Mesothelial cell of epicardium (in vitro differentiated cells): Measurements from ENCODE around the gene ZNF215. TPM values are rescaled to one million over a fixed set of nuclear protein-coding genes. Genes with fewer than 3 reads are reported as not detected.

ENCODE experiments used
- DNase-seq, 2 experiments: peaks; one replicate each; pipeline ENCODE4 v3.0.0; 2021; ENCODE audit warnings: low spot score in 2 of 2; ENCODE audit not compliant: unreplicated experiment in 2 of 2
- H3K27ac Mint-ChIP-seq: 2 replicates; pipeline ENCODE4 v1.8.0; 2021; ENCODE audit warnings: mixed read lengths
- H3K27me3 Mint-ChIP-seq: 2 replicates; pipeline ENCODE4 v1.8.0; 2021; ENCODE audit warnings: low read depth, mixed read lengths
- H3K36me3 Mint-ChIP-seq: 2 replicates; pipeline ENCODE4 v1.8.0; 2021; ENCODE audit warnings: mixed read lengths
- H3K4me1 Mint-ChIP-seq: 2 replicates; pipeline ENCODE4 v1.8.0; 2021; ENCODE audit warnings: mixed read lengths
- H3K4me3 Mint-ChIP-seq: 2 replicates; pipeline ENCODE4 v1.8.0; 2021; ENCODE audit warnings: mild to moderate bottlenecking, moderate library complexity, mixed read lengths
- H3K9me3 Mint-ChIP-seq: 2 replicates; pipeline ENCODE4 v1.8.0; 2021; ENCODE audit warnings: mixed read lengths
- total RNA-seq: library from RNA; stranded (reverse); gene quantifications from 3 replicates; pipeline ENCODE4 v1.2.1, GENCODE V29; 2021
- TF ChIP-seq, protein P1 (sequence below): fragments of 200-600 bp; sonication (generic); IDR thresholded peaks from one replicate; pipeline ENCODE4 v1.5.0; 2021; ENCODE audit warnings: antibody characterized with exemption; ENCODE audit not compliant: unreplicated experiment

The ZNF215 gene
- total RNA-seq, 1 donor from 2014 or later: 2.8 TPM

GRCh38 chr11:6911378-6911777 lies 14.8 kb upstream of the ZNF215 start:
- H3K36me3 Mint-ChIP-seq: no peaks in the 10 kb centered on the region
- H3K4me1 Mint-ChIP-seq: no peaks in the 10 kb centered on the region
- no peak overlapping the region for H3K27ac Mint-ChIP-seq
- peaks cover 4% of the 10 kb centered on the region for H3K9me3 Mint-ChIP-seq
- no peaks in the 10 kb centered on the region for H3K27me3 Mint-ChIP-seq
- no peak for DNase-seq
- H3K4me3 Mint-ChIP-seq: no peak overlapping the region
- TF ChIP-seq, protein P1, sequence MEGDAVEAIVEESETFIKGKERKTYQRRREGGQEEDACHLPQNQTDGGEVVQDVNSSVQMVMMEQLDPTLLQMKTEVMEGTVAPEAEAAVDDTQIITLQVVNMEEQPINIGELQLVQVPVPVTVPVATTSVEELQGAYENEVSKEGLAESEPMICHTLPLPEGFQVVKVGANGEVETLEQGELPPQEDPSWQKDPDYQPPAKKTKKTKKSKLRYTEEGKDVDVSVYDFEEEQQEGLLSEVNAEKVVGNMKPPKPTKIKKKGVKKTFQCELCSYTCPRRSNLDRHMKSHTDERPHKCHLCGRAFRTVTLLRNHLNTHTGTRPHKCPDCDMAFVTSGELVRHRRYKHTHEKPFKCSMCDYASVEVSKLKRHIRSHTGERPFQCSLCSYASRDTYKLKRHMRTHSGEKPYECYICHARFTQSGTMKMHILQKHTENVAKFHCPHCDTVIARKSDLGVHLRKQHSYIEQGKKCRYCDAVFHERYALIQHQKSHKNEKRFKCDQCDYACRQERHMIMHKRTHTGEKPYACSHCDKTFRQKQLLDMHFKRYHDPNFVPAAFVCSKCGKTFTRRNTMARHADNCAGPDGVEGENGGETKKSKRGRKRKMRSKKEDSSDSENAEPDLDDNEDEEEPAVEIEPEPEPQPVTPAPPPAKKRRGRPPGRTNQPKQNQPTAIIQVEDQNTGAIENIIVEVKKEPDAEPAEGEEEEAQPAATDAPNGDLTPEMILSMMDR: no peak

GRCh38 chr11:6911948-6912347 lies 14.3 kb upstream of the ZNF215 start:
- H3K9me3 Mint-ChIP-seq: peaks cover 4% of the 10 kb centered on the region
- TF ChIP-seq, protein P1: no peak
- no peaks in the 10 kb centered on the region for H3K36me3 Mint-ChIP-seq
- no peaks in the 10 kb centered on the region for H3K4me1 Mint-ChIP-seq
- no peak overlapping the region for H3K4me3 Mint-ChIP-seq
- no peaks in the 10 kb centered on the region for H3K27me3 Mint-ChIP-seq
- no peak for DNase-seq
- H3K27ac Mint-ChIP-seq: no peak overlapping the region

DNA sequence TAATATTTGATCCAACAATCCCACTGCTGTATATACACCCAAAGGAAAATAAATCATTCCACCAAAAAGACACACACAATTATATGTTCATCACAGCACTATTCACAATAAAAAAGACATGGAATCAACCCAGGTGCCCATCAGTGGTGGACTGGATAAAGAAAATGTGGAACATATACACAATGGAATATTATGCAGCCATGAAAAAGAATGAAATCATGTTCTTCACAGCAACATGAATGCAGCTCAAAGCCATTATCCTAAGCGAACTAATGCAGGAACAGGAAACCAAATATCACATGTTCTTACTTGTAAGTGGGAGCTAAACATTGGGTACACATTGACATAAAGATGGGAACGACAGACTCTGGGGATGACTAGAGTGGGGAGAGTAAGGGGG lies 6.5 kb upstream of the ZNF215 start:
- no peaks in the 10 kb centered on the region for H3K27me3 Mint-ChIP-seq
- H3K4me3 Mint-ChIP-seq: no peak overlapping the region
- H3K9me3 Mint-ChIP-seq: no peaks in the 10 kb centered on the region
- TF ChIP-seq, protein P1: no peak
- H3K36me3 Mint-ChIP-seq: no peaks in the 10 kb centered on the region
- no peak overlapping the region for H3K27ac Mint-ChIP-seq
- DNase-seq: no peak
- H3K4me1 Mint-ChIP-seq: no peaks in the 10 kb centered on the region

DNA sequence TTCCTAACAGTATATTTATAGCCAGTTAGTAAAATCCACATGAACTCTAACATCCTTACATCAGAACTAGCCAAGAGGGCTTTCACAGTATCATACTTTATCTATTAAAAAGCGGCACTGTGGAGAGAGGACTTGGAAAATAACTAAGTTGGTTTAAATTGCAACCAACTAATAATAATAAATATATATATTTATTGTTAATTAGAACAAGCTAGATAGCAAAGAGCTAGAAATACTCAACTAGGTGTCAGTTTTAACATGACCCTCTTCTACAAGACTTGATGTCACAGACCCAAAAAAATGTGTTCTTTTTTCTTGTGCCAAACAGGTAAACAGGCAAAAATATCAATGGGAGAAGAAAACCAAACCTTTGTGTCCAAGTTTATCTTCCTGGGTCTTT lies 5.5 kb upstream of the ZNF215 start, which contains the start of gene OR2D3:
Gene OR2D3 (plus strand): TSS at position 301 of the 400 bp plus-strand sequence. CDS start 0 bp downstream, at position 301.
- no peaks in the 10 kb centered on the region for H3K4me1 Mint-ChIP-seq
- no peak within 1 kb of the TSS for H3K4me3 Mint-ChIP-seq
- no peaks in the 10 kb centered on the region for H3K27me3 Mint-ChIP-seq
- TF ChIP-seq, protein P1: no peak
- no peaks in the 10 kb centered on the region for H3K36me3 Mint-ChIP-seq
- DNase-seq: no peak
- H3K27ac Mint-ChIP-seq: no peak within 1 kb of the TSS
- H3K9me3 Mint-ChIP-seq: no peaks in the 10 kb centered on the region

DNA sequence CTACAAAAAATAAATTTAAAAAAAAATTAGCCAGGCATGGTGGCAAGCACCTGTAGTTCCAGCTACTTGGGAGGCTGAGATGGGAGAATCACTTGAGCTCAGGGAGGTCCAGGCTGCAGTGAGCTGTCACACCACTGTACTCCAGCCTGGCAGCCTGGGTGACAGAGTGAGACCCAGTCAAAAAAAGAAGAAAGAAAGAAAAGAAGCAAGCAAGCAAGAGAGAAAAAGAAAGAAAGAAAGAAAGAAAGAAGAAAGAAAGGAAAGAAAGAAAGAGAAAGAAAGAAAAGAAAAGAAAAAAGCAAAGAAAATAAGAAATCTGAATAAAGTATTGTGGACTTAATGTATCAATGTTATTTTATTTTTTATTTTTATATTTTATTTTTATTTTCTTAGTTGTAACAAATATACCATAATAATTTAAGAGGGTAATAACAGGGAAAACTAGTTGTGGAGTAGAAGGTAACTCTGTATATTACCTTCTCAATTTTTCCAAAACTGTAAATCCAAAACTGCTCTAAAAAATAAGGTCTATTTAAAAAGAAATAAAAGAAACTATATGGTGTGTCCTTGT lies 1.1 kb upstream of the ZNF215 start:
- Mint-ChIP-seq H3K9me3 (no peaks in the 10 kb centered on the region), H3K36me3 (no peaks in the 10 kb centered on the region), H3K4me3 (no peak overlapping the region), H3K27me3 (no peaks in the 10 kb centered on the region), H3K27ac (no peak overlapping the region), H3K4me1 (peaks cover 12% of the 10 kb centered on the region)
- no peak for DNase-seq
- TF ChIP-seq, protein P1: no peak
